ENCODE data around the gene RHBDF1. TPM values are rescaled to one million over a fixed set of nuclear protein-coding genes. Genes with fewer than 3 reads are reported as not detected.
A peak's percentile ranks its signal among the peaks of the same experiment; 100 is the strongest.

RHBDF1 gene
- total RNA-seq, 1 experiment from 2014 or later, result 26.3 TPM

- H3K4me2 ChIP-seq (ENCODE audit: low read length), result no peak overlapping the region
- H3K27me3 ChIP-seq (ENCODE audit: low read length), result no peaks in the 10 kb centered on the region
- H3K9me3 ChIP-seq (ENCODE audit: low read length), result no peaks in the 10 kb centered on the region
- POLR2A ChIA-PET (ENCODE audit: unreplicated experiment), result no interaction called here
- H3K9me2 ChIP-seq (replicated peaks; ENCODE audit: low read length), result no peaks in the 10 kb centered on the region
- DNase-seq (no peak), ATAC-seq (no peak)
- H3K4me3 ChIP-seq (ENCODE audit: low read length), result no peak overlapping the region
- H3K36me3 ChIP-seq (ENCODE audit: low read depth, low read length), result no peaks in the 10 kb centered on the region
- H3K4me1 ChIP-seq (ENCODE audit: insufficient read depth, low read length), result peaks cover 20% of the 10 kb centered on the region
- H3K27ac ChIP-seq (ENCODE audit: low read length), result no peak overlapping the region
- H3K79me2 ChIP-seq (ENCODE audit: low read length), result peaks cover 22% of the 10 kb centered on the region
- BruUV-seq (replicated peaks), result no TSS peak
- H2AFZ ChIP-seq (ENCODE audit: low read length), result no peak overlapping the region
- H3K9ac ChIP-seq (ENCODE audit: low read length), result no peak overlapping the region
- H3F3A ChIP-seq (ENCODE audit: low read length, unreplicated experiment), result no peaks in the 10 kb centered on the region
- no peaks in the 10 kb centered on the region for H4K20me1 ChIP-seq (ENCODE audit: low read length)
- TF ChIP-seq, protein P1, sequence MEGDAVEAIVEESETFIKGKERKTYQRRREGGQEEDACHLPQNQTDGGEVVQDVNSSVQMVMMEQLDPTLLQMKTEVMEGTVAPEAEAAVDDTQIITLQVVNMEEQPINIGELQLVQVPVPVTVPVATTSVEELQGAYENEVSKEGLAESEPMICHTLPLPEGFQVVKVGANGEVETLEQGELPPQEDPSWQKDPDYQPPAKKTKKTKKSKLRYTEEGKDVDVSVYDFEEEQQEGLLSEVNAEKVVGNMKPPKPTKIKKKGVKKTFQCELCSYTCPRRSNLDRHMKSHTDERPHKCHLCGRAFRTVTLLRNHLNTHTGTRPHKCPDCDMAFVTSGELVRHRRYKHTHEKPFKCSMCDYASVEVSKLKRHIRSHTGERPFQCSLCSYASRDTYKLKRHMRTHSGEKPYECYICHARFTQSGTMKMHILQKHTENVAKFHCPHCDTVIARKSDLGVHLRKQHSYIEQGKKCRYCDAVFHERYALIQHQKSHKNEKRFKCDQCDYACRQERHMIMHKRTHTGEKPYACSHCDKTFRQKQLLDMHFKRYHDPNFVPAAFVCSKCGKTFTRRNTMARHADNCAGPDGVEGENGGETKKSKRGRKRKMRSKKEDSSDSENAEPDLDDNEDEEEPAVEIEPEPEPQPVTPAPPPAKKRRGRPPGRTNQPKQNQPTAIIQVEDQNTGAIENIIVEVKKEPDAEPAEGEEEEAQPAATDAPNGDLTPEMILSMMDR (conservative IDR thresholded peaks at IDR 0.05; ENCODE audit: low read depth, low read length), result no peak
- no peak for TF ChIP-seq EZH2 (IDR thresholded peaks at IDR 0.05; ENCODE audit: low read length, unreplicated experiment)
- no peak for TF ChIP-seq EZH2phosphoT487 (IDR thresholded peaks at IDR 0.05; ENCODE audit: borderline replicate concordance, low read length)
- intact Hi-C loops (cut with micrococcal nuclease), result no loop called here
- CTCF ChIA-PET, result no interaction called here
These were observed 5.1 kb downstream of the RHBDF1 start for GRCh38 chr16:67183-67791.

DNA sequence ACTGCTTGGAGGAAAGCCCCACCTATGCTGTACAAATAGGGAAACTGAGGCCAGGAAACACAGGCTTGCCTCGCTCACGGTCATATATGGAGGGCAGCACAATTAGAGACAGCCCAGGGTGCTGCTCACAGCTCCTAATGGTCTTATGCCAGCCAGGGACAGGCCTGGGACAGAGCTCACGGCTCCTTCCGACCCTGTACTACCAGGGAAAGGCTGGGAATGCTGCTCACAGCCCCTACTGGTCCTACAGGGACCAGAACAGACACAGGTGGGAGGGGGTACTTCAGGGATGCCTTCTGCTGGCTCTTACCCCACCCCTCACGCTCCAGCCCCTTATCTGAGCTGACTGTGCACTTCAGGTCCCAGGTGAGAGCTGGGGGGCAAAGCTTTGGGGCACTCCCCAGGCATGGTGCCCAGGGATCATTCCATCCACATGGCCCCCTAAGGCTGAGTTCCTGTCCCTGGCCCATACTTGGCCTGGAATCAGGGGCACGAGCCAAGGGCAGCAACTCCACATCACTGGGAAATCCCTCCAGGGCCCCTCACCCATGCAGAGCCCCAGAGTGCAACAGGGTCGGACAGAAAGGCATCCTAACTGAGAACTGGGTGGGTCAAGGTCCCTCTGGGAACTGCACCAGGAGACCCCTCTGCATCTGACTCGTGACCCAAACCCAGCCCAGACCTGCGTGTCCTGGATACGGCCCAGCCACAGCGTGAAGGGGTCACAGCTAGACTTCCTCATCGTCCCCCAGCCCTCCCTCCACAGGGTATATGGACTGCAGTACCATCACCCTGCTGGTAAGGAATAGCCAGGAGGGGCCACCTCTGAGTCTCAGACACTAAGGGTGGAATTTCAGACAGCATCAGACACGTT lies 5.9 kb downstream of the RHBDF1 start:
- peaks cover 20% of the 10 kb centered on the region for H3K4me1 ChIP-seq (ENCODE audit: insufficient read depth, low read length)
- DNase-seq (no peak), ATAC-seq (0 out of 2 replicates have a peak, but pooled peaks have one; percentile 30)
- H3K79me2 ChIP-seq (ENCODE audit: low read length), result peaks cover 22% of the 10 kb centered on the region
- H3K27me3 ChIP-seq (ENCODE audit: low read length), result no peaks in the 10 kb centered on the region
- no peaks in the 10 kb centered on the region for H4K20me1 ChIP-seq (ENCODE audit: low read length)
- CTCF ChIA-PET, result interaction anchor here (1.1 to 1.3 kb wide), 2 partner anchors 13 to 30 kb away, joined by 7 to 14 read pairs; partner anchors contain the start of genes POLR3K and SNRNP25
- H3K9me2 ChIP-seq (replicated peaks; ENCODE audit: low read length), result no peaks in the 10 kb centered on the region
- TF ChIP-seq EZH2 (IDR thresholded peaks at IDR 0.05; ENCODE audit: low read length, unreplicated experiment) (no peak), EZH2phosphoT487 (IDR thresholded peaks at IDR 0.05; ENCODE audit: borderline replicate concordance, low read length) (no peak)
- TF ChIP-seq, protein P1 (conservative IDR thresholded peaks at IDR 0.05; ENCODE audit: low read depth, low read length), result no peak
- no TSS peak for BruUV-seq (replicated peaks)
- H3K4me3 ChIP-seq (ENCODE audit: low read length), result no peak overlapping the region
- no peak overlapping the region for H3K27ac ChIP-seq (ENCODE audit: low read length)
- no peak overlapping the region for H3K4me2 ChIP-seq (ENCODE audit: low read length)
- H2AFZ ChIP-seq (ENCODE audit: low read length), result no peak overlapping the region
- H3K9me3 ChIP-seq (ENCODE audit: low read length), result no peaks in the 10 kb centered on the region
- intact Hi-C loops (cut with micrococcal nuclease), result no loop called here
- H3K9ac ChIP-seq (ENCODE audit: low read length), result no peak overlapping the region
- H3K36me3 ChIP-seq (ENCODE audit: low read depth, low read length), result no peaks in the 10 kb centered on the region
- H3F3A ChIP-seq (ENCODE audit: low read length, unreplicated experiment), result no peaks in the 10 kb centered on the region
- POLR2A ChIA-PET (ENCODE audit: unreplicated experiment), result no interaction called here
